HG03139 (cell line): Measurements from ENCODE around the gene WDFY4.
A peak's percentile ranks its signal among the peaks of the same experiment; 100 is the strongest.

Source experiments
- ATAC-seq: cut with Tn5 transposase; IDR thresholded peaks from one replicate; pipeline ENCODE4 v1.9.1; 2021; ENCODE audit not compliant: unreplicated experiment

Gene WDFY4

GRCh38 chr10:48740015-48740707 lies 55.5 kb downstream of the WDFY4 start:
- ATAC-seq, result no peak

- ATAC-seq, result no peak
Measured at GRCh38 chr10:48740988-48741387, 56.3 kb downstream of the WDFY4 start.

GRCh38 chr10:48742891-48743860 lies 58.5 kb downstream of the WDFY4 start:
- no peak for ATAC-seq

- ATAC-seq, result no peak
Measured at GRCh38 chr10:48744587-48744986, 59.9 kb downstream of the WDFY4 start.

GRCh38 chr10:48745662-48746245 lies 61.1 kb downstream of the WDFY4 start:
- no peak for ATAC-seq

- no peak for ATAC-seq
Measured at GRCh38 chr10:48748573-48748972, 63.9 kb downstream of the WDFY4 start.

- ATAC-seq, result no peak
Measured at GRCh38 chr10:48749254-48749787, 64.6 kb downstream of the WDFY4 start.

GRCh38 chr10:48750019-48750418 lies 65.3 kb downstream of the WDFY4 start:
- ATAC-seq, result no peak

GRCh38 chr10:48750991-48751390 lies 66.3 kb downstream of the WDFY4 start:
- ATAC-seq, result no peak

- ATAC-seq, result no peak
Measured at GRCh38 chr10:48751730-48752129, 67.1 kb downstream of the WDFY4 start.

- ATAC-seq, result no peak
Measured at GRCh38 chr10:48758411-48758810, 73.7 kb downstream of the WDFY4 start.

GRCh38 chr10:48759113-48759901 lies 74.6 kb downstream of the WDFY4 start:
- ATAC-seq, result peak; percentile 93

- no peak for ATAC-seq
Measured at GRCh38 chr10:48760983-48761382, 76.3 kb downstream of the WDFY4 start.

- no peak for ATAC-seq
Measured at GRCh38 chr10:48762064-48763042, 77.7 kb downstream of the WDFY4 start.

- no peak for ATAC-seq
Measured at GRCh38 chr10:48763403-48763965, 78.8 kb downstream of the WDFY4 start.

GRCh38 chr10:48764486-48764885 lies 79.8 kb downstream of the WDFY4 start:
- no peak for ATAC-seq

GRCh38 chr10:48765039-48765438 lies 80.4 kb downstream of the WDFY4 start:
- no peak for ATAC-seq

- ATAC-seq, result no peak
Measured at GRCh38 chr10:48765527-48765926, 80.9 kb downstream of the WDFY4 start.
